Amniotic stem cell (primary cell): ENCODE data around the gene ZNF747.
"Not testable (repeated sequence)": the region's sequence is repeated elsewhere in the genome, so short reads cannot be mapped to it uniquely, and the experiment has no call there.

Experiments used
- DNase-seq: peaks from one replicate; lab custom pipeline; 2025; lab: John Stamatoyannopoulos, UW

Gene ZNF747

GRCh38 chr16:30557957-30558788 lies 23.5 kb upstream of the ZNF747 start, which contains the start of gene ZNF764:
TSS of gene ZNF764 (minus strand) at chr16:30558374. CDS start at chr16:30558182, 192 bp downstream.
- peak; percentile 99 for DNase-seq

- no peak for DNase-seq
Observed at GRCh38 chr16:30557707-30557956, 23.0 kb upstream of the ZNF747 start.

GRCh38 chr16:30556125-30556473 lies 21.4 kb upstream of the ZNF747 start:
- DNase-seq: no peak

- DNase-seq: no peak
Observed at GRCh38 chr16:30555315-30556124, 20.9 kb upstream of the ZNF747 start.

GRCh38 chr16:30554557-30555314 lies 20.1 kb upstream of the ZNF747 start:
- no peak for DNase-seq

- DNase-seq: no peak
Observed at GRCh38 chr16:30553393-30553899, 18.8 kb upstream of the ZNF747 start.

GRCh38 chr16:30552956-30553355 lies 18.3 kb upstream of the ZNF747 start:
- DNase-seq: no peak

- no peak for DNase-seq
Observed at GRCh38 chr16:30551781-30552180, 17.1 kb upstream of the ZNF747 start.

GRCh38 chr16:30548416-30549253 lies 14.0 kb upstream of the ZNF747 start:
- DNase-seq: no peak

GRCh38 chr16:30546115-30546514 lies 11.5 kb upstream of the ZNF747 start:
- no peak for DNase-seq

GRCh38 chr16:30543067-30543466 lies 8.4 kb upstream of the ZNF747 start:
- DNase-seq: no peak

GRCh38 chr16:30541502-30542329 lies 7.1 kb upstream of the ZNF747 start:
- no peak for DNase-seq

- not testable (repeated sequence) for DNase-seq
Observed at GRCh38 chr16:30540916-30541464, 6.3 kb upstream of the ZNF747 start.

GRCh38 chr16:30539986-30540526 lies 5.4 kb upstream of the ZNF747 start:
- not testable (repeated sequence) for DNase-seq

- DNase-seq: no peak
Observed at GRCh38 chr16:30539000-30539964, 4.6 kb upstream of the ZNF747 start.

GRCh38 chr16:30536391-30537024 lies 1.9 kb upstream of the ZNF747 start:
- not testable (repeated sequence) for DNase-seq

- DNase-seq: no peak
Observed at GRCh38 chr16:30535777-30536190, 1.1 kb upstream of the ZNF747 start.

- DNase-seq: no peak
Observed at GRCh38 chr16:30535106-30535776, 583 bp upstream of the ZNF747 start.
